Right lung (tissue), 5 donors: ENCODE data around the gene SLMAP. TPM values are rescaled to one million over a fixed set of nuclear protein-coding genes. Genes with fewer than 3 reads are reported as not detected.

Experiments
- DNase-seq, 2 donors: peaks; one replicate each; pipeline ENCODE4 v3.0.0-alpha.2; 2013
- polyA plus RNA-seq, 5 donors: library from polyadenylated mRNA; unstranded; fragments of 120-200 nt; gene quantifications; one replicate each; pipeline versions ENCODE4 v1.2.1 to v1.2.3, GENCODE V29; 2013; ENCODE audit warnings: inconsistent platforms in 1 of 5, low replicate concordance in 1 of 5; ENCODE audit not compliant: insufficient read length in 5 of 5, insufficient read depth in 1 of 5

SLMAP gene
- polyA plus RNA-seq, 5 donors, result 32.6 to 57.5 (median 54.0) TPM

DNA sequence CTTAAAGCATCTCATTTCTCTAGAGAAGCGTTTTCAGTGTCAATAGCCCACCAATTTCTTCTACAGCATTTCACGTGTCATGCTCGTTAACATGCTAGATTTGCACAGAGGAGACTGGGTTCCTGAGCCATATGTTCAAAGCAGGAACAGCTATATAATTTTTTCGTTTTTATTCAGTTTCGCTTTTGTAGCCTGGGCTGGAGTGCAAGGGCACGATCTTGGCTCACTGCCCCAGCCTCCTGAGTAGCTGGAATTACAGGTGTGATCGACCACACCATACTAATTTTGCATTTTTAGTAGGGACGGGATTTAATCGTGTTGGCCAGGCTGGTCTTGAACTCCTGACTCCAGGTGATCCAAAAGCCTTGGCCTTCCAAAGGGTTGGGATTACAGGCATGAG, 6.6 kb upstream of the SLMAP start:
- no peak for DNase-seq

GRCh38 chr3:57752307-57752706, 3.8 kb upstream of the SLMAP start:
- no peak for DNase-seq

- no peak for DNase-seq
Measured at GRCh38 chr3:57753016-57753415, 3.1 kb upstream of the SLMAP start.

DNA sequence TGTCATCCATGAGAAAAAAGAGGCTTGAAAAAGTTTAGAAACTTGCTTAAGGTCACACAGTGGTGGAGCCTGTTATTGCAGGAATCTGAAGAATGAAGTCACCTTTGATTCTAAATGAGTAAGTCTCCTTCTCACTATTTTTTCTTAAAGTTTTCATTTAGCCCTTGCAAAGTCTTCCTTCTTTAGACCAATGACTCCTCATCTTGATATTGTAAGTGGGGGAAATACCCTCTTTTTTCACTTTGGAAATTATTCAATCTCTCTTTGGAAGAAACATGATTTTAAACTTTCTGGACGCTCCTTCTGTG, 787 bp upstream of the SLMAP start:
- DNase-seq, result no peak

DNA sequence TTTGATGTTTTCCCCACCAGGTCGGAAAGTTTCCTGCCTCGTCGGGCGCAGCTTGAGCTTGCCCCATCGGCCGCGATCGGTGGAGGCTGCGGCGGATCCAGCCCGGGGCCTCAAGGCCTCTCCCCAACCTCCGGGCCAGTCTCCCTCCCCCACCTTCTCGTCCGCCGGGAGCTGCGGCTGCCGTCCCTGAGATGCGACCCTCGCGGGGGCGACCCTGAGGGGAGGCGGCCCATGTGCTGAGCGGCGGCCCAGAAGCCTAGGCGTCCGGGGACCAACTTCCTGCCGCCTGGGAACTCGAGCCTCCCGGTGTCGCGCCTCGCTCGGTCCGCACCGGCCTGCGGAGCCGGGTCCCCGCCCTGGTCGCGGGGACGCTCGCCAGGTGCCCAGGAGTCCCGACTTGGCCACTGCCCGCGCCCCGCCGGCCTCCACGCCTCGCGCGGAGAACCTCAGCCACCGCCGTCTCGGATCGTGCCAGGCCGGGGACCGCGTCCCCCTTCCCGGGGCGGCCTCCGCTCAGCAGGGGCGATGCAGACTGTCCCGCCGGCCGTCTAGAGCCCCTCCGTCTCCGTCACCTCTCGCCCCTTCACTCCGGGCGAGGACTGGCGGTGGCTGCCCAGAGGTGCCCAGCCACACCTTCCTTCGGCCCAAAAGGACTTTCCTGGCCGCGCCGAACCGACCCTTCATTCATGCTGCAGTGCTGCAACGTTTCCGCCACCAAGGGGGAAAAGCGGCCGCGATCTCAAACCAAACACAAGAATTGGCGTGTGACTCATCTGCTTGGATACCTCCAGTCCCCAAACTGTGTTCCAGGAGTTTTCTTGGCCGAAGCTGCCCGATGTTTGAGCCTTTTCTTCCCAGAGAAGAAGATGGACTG, 656 bp downstream of the SLMAP start:
- DNase-seq, result peak; percentile 23 to 28

GRCh38 chr3:57757642-57758297, 1.7 kb downstream of the SLMAP start:
- no peak for DNase-seq

- DNase-seq, result no peak
Measured at GRCh38 chr3:57758686-57759085, 2.6 kb downstream of the SLMAP start.

DNA sequence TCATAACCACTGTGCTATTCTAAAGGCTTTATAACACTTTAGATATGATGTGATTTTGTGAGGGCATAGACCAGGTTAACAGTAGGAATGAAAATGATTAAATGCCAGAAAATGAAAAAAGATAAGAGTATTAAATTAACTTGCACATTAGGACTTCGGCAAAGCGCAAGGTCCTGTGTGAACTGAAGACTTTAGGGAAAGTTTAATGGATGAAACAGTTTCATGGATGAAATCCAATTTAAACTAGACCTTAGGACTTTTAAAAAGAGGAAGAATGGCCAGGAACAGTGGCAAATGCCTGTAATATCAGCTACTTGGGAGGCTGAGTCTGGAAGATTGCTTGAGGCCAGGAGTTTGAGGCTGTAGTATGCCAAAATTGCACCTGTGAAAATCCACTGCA, 8.7 kb downstream of the SLMAP start:
- no peak for DNase-seq

GRCh38 chr3:57768595-57768994, 12.5 kb downstream of the SLMAP start:
- DNase-seq, result no peak

DNA sequence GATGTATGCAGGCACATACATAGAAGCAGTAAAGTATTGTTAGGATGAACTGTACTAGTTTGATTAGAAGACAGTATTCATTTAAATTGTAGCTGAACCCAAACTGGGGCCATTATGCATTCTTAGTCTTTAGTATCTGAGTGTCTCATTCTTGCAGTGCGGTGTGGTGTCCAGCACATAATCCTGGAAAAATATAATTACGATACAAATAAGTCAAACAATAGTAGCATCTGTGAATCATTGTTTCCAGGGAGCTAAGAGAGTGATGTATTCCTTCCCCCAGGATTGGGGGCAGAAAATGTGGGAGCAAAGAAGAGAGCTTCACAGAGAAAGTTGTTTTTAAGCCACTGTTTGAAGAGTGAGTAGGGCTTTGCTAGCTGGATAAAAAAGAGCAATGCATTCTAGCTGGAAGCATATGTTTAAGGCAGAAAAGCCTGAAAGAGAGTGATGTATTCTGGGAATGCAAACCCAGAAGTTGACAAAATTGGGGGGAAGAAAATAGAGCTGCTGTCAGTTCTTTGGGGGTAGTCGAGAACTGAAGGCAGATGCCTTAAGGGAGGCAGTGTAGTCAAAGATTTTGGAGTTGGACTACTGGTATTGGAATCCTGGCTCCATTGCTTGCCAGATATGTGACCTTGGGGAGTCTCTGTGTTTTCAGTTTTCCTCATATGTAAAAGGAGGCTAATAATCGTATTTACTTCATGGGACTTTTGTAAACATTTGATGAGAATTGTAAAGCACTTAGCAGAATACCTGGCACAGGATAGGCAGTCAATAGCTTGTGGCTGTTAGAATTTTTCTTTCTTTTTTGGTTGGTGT, 14.1 kb downstream of the SLMAP start:
- DNase-seq, result no peak

DNA sequence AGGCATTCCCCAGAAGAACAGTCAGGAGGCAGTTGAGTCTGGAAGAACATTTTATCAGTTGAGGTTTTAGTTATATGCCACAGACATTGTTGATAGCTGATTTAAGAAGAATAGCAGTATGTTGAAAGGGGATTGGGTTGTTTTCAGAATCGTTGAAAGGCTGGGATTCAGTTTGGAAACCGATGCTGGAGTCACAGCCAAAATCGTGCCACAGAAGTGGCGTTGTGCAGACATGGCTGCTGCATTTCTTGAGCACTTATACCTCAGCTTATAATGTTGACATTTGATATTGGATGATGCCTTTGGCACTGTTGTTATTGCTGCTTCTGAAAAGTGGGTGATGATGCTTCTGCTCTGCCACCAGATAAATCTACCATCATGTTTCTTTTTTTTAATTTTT, 16.1 kb downstream of the SLMAP start:
- no peak for DNase-seq

GRCh38 chr3:57777774-57778173, 21.7 kb downstream of the SLMAP start:
- no peak for DNase-seq

- DNase-seq, result no peak
Measured at GRCh38 chr3:57778494-57778893, 22.4 kb downstream of the SLMAP start.

GRCh38 chr3:57779666-57780065, 23.6 kb downstream of the SLMAP start:
- no peak for DNase-seq

GRCh38 chr3:57783186-57784088, 27.3 kb downstream of the SLMAP start:
- DNase-seq, result no peak

GRCh38 chr3:57784089-57784735, 28.1 kb downstream of the SLMAP start:
- no peak for DNase-seq

- no peak for DNase-seq
Measured at GRCh38 chr3:57785446-57785845, 29.3 kb downstream of the SLMAP start.

DNA sequence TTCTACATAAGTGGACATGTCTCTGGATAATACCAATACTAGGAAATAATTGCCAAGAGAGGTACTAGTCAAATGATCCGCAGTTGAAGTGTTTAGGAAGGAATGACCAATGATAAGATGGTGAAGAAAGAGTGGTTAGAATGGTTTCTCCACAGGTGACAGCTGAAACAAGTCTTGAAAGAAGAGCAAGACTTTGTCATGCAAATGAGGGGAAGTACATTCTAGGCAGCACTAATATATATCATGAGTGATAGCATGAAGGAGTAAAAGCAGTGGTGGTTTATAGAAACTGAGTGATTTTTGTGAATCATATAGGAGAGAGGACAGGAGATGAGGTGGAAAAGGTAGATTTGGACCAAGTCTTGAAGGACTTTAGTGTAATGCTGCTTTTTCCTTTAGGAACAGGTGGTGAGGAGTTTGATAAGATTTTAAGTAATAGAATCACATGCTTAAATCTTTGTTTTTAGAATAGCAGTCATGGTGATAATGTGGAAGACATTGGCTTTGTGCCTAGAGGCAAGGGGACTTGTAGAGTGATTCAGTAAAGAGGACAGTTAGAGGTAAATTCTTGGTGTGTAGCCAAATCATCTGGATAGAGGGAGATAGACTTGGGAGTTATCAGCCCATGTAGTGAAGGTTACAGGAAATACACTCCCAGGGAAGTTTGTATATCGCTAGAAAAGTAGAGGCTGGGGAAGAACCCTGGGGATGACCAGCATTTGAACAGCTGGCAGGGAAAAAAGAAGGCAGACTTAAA, 31.9 kb downstream of the SLMAP start:
- DNase-seq, result no peak

DNA sequence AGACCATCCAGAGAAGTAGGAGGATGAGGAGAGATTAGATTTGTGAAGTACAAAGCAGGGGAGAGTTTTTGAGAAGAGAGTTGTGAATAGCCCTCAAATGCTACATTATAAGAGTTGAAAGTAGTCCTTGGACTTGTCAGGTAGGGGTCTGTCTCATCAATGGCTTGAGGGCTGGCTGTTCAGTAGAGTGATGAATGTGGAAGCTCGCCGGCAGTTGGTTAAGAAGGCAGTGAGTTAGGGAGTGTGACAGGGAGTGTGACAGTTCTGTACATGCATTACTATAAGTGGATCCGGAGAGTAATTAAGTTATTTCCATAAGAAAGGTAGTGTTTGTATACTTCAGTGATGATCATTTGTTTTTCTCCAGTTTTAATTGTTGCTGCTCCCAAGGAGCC, 32.5 kb downstream of the SLMAP start:
- DNase-seq, result no peak

DNA sequence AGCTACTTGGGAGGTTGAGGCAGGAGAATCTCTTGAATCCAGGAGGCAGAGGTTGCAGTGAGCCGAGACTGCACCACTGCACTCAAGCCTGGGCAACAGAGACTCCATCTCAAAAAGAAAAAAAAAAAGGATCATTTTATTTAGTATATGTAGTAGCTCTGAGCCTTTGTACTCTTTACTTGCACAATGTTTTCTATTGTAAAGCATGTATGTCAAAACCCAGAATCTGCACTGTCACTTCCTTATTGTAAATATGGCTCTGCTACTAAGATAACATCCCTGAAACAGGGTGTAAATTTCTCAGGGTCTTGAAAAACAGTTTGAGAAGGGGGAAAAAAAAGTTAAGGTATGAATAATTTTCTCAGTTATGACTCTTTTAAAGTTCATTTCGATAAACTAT, 35.1 kb downstream of the SLMAP start:
- no peak for DNase-seq
